ENCODE results near the gene EFCC1.
A peak's percentile ranks its signal among the peaks of the same experiment; 100 is the strongest.

Gene EFCC1

DNA sequence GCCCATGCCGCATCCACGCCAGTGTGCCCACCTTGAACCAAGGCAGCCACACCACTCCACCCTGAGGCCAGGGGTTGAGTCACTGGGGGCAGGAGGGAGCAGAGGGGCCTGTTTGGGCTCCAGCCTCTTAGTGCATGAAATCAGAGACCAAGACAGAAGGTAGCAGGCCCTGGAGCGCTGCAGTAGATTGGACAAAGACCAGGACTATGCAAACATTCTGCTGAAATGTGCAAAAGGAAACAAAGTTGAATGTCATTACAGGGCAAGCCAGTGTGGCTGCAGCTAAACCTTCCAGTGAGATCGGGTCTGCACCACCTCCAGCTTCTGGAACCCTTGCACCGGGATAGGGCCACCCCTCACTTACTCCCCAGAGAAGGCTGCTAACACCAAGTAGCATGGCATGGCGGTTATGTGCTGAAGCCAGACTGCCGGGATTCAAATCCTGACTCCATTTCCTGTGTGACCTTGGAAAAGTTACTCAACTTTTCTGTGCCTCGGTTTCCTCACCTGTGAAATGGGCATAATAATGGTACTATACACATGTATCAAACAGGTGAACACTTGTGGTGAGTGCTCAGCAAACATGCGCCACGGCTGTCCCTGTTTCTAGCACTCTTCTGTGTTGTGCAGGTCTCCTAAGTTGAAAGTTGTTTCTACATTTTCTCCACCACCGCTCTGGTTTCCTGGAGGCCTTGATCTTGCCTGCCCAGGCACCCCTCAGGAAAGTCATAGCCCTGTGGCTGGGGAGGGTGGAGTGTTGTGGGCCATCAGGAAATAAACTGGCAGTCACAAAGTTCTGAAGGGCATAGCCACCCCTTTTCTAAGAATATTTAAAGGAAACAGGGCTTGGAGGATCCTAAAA is 34.5 kb downstream of the EFCC1 start:
- no peak for DNase-seq

DNA sequence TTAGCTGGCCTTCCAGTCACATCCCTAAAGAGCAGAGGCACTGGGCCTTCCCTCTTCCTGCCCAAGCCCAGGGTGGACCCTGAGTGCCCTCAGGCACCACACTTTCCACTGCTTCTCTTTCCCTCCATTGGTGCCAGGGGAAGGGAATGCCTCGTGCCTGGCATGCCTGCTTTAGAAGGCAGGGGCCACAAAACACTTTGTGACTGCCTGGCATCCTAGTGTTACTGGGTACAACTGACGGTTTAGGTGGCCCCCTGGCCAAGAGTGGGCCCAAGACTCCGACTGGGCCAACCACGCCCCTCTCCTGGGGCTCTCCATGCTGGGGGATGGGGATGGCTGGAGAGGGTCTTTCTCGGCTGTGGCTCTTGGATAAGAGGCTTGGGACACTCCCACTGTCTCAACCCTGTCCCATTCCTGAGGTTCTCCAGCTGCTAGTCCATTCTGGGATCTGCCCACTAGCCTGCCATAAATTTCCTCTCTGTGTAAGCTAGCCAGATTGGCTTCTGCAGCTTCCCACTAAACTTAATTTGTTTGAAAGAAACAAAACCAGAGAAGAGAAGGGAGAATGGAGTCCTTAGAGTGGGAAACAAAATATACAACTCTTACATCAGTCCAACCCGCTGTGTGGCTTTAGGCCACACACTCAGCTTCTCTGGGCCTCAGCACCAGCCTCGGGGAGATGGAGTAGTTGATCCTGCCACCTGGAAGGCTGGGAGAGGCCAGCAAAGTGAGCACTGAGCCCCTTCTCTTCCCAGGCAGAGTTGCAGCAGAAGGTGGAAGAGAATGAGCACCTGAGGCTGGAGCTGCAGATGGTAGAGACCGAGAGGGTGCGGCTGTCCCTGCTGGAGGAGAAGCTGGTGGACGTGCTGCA is 35.4 kb downstream of the EFCC1 start:
- no peak for DNase-seq

DNA sequence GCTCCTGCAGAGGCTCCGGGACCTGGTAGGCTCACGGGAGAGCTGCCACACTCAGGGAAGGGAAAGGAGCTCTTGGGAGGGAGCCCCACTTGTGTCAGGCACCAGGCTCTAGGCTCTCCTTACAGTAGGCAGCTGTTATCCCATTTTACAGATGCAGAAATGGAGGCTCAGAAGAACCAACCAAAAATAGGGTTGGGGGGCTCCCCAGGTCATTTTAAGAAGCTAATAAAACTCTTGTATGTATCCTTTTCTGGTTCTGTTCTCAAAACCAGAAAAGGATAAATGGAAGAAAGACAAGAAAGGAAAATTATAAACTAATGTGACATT is 36.0 kb downstream of the EFCC1 start:
- DNase-seq, result no peak

DNA sequence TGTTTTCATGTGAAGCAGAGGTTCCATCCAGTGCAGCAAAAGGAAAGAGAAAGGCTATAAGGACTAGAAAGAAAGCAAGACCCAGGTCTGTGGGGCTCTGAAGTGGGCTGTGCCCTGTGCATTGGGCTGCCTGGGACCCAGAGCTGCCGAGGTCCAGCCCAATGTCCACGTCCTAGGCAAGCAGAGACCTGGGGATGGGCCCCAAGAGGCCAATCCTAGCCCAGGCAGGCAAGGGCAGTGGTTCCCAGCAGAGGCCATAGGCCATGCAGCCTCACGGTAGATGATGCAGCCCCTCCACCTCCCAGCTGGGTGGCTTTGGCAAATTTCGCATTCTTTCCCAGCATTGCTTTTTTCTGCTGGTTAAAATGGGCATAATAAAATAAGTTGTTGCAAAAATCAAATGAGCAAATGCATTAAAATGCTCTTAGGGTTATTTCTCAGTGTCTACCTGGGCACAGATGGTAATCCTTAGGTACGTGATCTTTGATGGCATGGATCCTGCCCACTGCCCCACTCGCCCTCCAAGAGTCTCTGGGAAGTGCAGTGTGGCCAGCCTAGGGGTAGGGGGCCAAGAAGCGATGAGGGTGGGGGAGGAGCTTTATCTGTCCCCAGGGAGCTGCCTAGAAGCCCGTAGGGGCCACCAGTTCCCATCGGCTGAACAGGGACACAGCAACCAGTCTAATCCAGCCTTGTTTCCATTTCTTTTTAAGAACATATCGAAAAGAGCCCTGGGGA is 37.2 kb downstream of the EFCC1 start:
- no peak for DNase-seq

DNA sequence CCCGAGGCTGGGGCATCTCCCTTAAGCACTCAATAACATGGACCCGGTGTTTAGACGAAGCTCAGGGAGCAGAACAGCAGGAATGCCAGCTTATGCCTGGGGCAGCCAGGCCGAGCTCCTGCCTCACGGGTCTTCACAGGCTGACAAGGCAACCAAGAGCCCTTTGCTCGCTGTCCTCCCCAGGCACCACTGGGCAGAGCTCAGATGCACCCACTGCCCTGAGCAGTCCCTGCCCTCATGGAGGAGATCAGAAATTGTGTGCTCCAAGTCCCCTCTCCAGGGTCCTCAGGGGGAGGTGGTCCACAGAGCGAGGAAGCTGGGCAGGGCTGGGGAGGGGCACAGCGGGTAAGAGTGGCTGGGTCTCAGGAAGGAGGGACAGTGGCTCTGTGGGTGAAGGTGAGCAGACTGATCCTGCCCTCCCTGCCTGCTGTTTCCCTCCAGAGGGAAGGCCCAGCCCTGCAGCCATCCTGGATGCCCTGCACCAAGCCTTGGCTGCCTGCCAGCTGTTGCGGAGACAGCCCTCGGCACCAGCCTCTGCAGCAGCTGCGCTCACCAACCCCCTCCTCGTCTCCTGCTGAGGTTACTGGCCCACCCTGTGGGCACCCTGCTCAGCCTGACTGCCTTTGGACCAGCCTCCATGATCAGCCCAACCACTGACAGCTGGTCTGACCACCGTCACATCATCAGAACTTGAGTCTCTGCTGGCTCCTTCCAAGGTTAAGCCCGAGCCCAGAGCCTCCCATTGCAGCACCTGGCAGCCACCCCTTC is 38.4 kb downstream of the EFCC1 start:
- DNase-seq, result no peak

DNA sequence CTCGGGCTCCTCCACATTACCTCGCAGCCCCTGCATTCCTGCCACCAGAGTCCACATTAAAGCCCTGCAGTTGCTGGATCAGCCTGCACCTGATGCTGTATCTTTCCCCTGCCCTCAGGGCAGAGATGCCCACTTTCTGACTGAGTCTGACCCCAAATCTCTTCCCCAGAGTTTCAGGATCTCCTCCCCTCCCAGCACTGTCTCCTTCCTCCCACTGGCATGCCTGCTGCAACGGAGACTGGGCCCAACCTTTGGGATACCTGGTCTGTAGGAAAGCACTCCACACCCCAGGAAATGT is 38.9 kb downstream of the EFCC1 start:
- DNase-seq, result no peak

DNA sequence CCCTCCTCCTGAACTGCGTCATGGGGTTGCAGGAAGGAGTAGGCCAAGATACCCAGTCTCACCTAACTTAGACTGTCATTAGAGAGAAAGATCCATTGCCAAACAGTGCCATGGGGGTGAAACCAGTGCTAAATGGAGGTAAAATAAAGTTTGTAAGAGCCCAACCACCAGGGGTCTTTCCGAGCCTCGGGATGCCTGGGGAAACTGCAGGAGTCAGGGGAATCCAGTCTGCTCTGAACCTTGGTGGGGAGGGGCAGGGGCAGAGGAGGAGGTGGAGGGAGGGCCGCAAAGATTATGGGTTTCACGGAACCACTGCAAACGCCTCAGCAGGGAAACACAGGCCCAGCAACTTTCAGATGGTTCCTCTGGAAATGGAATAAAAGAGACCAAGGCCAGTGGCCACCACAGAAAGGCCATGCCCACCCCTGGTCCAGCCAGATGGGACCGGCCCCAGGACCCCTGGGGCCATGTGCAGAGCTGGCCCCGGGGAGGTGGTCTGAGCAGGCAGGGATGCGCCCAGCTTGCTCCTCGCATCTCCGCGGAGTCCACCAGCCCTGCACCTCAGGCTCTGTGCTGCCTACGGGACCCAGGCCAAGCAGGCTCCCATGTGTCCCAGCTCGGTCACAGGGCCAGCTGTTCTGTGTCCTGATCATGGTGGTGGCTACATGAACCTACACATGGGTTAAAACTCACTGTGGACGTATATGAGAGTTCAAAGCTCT is 39.6 kb downstream of the EFCC1 start:
- no peak for DNase-seq

DNA sequence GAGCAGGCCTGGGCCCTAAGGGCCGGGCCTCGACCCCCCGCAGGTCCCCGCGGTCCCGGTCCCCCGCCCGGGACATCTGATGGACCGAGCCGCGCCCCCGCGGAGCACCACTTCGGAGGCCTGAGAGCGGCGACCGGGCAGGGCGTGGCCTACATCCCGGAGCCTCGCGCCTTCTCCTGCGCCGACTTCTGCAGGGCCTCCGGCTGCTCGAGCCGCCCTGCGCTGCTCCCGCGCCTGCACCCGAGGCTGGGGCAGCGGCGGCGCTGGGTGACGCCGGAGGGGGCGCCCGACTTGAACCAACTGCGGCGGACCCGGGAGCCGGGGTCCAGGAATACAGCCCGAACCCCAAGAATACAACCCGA is 44.6 kb downstream of the EFCC1 start:
- DNase-seq, result peak; percentile 15

DNA sequence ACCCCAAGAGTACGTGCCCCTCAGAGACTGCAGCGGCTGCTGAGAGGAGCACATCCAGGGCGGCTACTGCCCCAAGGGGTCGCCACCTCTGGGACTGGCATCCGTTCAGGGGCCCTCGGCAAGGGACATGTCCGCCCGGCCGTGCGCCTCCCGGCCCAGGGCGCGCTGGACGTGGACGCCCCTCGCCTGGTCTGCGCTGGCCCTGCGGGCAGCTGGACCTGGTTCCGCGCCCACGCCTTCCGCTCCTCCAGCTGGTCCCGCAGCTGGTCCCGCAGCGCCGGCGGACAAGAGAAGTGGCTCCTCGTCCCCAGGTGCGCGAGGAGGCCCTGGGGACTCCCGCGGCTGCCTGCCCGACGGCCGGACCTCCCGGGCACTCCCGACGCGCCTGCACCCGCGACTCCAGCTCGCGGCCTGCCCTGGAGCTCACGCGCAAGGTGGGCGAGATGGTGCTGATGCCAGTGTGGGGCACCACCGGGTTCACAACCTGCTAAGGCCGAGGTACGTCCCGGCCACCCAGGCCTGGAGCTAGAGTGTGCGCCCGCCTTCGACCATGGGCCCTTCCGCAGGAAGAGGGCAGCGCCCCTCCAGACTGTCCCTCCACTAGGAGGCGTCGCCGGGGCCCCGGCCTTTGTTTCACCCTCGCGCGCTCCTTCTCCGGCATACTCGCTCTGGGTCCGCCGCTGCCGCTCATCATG is 45.1 kb downstream of the EFCC1 start:
- DNase-seq, result no peak

DNA sequence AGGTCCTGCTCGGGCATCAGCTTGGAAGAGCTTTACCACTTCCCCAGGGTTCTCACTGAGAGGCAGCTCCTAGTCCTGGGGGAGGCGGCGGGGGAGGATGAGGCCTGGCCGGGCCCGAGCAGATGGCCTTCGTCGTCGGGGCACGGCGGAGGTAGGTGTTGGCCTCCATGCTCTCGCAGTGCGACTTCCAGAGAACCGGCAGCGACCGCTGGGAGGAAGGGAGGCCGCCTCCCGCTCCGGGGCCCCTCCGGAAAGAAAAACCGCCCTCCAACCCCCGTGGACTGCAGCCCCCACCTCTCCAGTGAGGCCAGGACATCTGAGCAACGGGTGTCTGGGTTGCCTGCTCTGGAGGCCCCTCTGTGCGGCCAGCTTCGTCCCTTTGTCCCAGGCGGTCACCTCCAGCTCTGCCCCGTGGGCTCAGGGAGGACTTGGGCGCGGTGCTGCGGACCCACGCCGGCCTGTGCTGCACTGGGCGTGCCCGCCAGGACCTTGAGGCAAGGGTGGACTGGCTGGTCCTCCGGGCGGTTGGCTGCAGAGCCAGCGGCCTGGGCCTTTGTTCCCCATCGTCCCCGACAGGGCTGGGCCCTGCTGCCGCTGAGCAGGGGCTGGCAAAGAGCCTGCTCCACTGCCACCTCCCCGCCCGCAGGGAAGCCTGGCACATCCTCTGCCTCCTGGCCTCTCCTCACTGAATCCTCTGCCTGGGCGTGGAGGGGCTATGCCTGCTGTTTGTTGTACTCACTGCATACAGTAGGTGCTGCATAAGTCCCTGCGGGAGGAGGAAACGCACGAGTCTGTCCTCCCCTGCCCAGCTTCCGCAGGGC is 45.8 kb downstream of the EFCC1 start:
- no peak for DNase-seq

DNA sequence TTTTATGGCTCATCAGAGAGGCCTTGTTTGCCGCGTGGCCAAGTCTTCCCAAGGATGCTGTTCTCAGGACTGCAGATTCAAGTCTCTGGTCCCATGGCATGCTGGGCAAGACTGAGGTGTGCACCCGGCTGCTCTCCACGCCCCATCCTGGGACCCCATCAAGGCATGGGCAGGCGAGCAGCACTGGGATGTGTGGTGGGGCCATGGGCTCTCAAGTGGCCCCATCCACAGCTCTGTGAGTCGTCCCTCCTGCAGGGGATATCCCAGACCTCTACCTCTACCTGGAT is 46.4 kb downstream of the EFCC1 start:
- no peak for DNase-seq

DNA sequence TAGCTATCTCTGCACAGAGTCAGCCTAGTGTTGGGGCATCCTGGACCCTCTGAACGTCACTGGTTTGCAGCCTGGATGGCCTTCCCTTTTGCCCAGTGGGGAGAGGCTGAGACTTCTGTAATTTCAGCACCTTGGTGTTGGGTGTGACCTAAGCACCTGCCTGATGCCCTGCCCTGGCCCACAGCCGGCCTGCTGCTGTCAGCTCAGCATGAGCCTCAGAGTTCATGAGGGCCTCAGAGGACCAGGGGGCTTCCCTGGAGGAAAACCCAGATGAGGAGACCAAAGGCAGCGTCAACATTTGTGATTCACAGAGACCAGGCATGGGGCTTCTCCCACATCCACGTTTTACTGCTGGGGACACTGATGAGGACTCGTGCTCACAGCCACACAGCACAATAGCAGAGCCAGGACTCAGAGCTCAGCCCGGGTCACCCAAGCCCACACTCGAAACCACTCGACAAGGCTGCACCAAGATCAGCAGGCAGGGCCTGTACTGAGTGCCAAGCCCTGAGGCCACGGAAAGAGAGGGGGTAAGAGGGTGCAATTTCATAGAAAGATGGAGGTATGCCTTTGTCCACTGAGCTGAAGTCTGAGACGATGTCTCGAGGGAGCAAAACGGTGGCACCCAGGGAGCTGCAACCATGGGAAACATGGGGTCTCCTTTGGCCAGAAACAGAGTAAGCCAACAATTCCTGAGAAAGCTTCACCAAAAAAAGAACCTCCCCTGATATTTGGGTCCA is 49.6 kb downstream of the EFCC1 start:
- DNase-seq, result no peak

DNA sequence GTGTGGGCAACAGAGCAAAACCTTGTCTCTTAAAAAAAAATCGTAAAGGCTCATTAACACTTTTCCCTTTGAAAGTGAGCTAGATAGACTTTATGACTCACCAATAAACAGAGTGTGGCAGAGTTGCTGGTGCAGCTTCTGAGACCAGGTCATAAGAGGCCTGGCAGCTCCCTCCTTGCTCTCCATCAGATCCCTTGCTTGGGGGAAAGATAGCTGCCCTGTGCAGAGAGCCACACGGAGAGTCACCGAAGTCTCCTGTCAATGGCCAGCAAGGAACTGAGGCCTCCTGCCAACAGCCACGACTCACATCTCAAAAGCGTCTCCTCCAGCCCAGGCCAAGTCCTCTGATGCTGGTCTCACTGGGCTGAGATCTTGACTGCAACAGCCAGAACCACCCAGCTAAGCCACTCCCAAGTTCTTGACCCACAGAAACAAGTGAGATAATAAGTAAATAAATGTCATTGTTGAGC is 50.8 kb downstream of the EFCC1 start:
- DNase-seq, result no peak

DNA sequence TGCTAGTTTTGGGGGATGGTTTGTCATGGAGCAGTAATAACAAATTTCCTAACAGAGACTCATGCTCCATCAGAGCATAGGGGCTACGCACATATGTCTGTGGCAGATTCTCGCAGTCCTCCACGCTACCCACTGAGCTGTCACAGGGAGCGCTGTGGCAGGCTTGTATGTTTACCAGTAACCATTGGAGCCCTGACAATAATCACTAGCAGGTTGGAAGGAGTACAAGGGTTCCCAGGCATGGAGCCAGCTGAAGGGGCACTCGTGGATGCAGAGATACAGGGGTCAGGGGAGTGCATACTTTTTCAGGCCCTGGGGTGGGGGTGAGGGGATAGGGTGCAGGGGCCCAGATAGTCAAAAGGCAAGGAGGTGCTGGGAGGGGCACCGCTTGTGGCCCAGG is 51.6 kb downstream of the EFCC1 start:
- DNase-seq, result no peak

DNA sequence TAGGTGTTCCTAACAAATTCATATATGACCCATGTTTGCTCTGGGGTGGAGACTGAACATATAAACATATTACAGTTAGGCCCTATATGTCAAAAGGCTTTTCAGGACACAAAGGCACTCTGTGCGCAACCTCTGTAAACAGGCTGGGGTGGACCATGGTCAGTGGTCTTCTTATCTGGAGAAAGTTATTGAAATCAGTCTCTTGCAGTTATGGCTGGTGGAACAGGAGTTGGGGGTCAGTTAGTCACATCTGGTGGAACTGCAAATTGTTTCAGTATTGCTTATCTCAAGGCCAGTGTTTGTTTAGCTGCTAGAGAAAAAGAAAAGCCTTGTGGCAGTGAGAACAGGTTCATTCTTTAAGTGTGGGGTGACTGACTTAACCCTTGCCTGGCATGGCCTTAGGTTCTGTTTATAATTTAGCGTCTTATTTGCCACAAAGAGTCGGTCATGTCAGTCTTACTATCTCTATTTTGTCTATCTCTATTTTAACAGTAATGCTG is 53.6 kb downstream of the EFCC1 start:
- no peak for DNase-seq

DNA sequence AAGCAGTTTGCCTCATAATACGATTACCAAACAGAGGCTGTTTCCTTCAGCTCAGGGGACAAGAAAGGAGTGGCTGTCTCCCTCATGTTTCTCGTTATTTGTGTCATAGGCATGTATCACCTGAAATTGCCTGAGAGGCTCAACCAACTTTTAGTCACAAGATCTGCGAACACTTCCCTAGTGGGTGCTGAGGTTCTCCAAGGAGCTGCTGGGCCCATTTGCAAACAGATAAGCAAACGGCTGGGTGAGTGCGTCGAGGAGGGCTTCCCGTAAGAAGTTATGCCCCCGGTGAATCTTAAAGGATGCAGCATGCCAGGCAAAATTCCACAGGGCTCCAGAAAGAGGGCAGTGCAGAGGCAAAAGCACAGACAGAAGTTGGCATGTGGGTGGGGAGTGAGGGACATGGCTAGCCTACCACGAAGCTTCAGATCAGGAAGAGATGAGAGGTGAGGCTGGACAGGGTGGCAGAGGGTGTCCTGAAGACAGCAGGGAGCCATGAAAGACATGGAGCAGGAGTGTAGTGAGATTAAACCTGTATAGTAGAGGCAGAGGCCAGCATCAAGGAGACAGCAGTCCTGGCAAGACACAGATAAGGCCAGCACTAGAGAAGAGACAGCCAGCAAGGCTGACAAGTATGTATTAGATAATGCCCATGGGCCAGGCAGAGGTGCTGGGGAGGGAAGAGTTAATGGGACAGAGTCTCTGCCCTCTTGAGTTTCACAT is 55.5 kb downstream of the EFCC1 start:
- DNase-seq, result no peak

DNA sequence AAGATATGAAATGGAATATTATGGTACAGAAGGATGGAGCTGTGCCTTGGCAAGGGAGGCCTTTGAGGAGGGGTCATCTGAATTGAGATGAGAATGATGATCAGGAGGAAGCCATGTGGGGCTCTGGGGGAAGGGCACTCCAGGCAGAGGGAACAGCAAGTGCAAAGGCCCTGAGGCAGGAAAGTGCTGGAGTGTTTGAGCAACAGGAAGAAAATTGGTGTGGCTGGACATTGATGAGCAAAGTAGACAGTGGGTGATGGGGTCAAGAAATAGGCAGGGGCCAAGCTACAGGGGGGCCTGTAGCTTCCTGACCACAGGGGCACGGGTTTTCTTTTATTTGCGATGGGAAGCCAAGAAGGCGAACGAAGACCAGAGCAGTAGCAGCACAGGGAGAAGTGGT is 56.1 kb downstream of the EFCC1 start:
- DNase-seq, result no peak

DNA sequence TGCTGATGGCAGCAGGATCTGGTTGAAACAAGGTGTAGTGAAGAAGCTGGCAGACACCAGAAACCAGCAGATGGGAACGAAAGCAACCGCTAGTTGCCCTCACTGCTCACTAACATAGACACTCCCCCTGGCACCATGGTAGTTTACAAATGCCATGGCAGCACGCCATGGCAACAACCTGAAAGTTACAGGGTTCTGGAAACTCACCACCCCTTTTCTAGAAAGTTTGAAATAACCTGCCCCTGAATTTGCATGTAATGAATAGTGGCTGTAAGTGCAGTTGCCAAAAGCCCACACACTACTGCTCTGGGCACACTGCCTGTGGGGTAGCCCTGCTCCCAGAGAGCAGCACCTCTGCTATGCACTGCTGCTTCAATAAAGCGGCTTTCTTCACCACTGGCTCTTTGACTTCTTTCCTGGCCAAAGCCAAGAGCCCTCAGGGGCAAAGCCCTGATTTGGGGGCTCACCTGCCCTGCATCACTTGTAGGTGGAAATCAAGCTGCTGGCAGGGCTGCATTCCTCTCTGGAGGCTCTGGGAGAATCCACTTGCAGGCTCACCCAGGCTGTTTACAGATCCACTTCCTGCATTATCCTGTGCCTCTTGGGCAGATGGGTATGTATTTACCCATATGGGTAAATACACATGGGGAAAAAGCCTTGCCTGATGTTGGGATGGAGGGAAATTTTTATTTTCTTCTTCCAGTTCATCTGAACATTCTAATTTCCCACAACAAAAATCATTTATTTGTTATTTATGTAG is 57.5 kb downstream of the EFCC1 start:
- DNase-seq, result peak; percentile 15

Measured in CD4-positive, alpha-beta T cell treated with Interleukin-17A for 1 hour (primary cell).